Uterus (tissue), 4 donors: Measurements from ENCODE around the gene PTH1R. TPM values are rescaled to one million over a fixed set of nuclear protein-coding genes. Genes with fewer than 3 reads are reported as not detected.
A peak's percentile ranks its signal among the peaks of the same experiment; 100 is the strongest.

Experiments
- DNase-seq, 2 donors: peaks; one replicate each; pipeline ENCODE4 v3.0.0-alpha.2; 2019 to 2020
- H3K27ac ChIP-seq, 2 donors: fragments of 200-600 bp; sonication (generic); 1 replicate in 1 of 2; 2 replicates in 1 of 2; pipeline ENCODE4 v1.5.1; 2016 to 2018
- H3K27me3 ChIP-seq, 2 donors: fragments of 200-600 bp; sonication (generic); one replicate each; pipeline ENCODE4 v1.5.1; 2018 to 2019; ENCODE audit warnings: control low read depth in 1 of 2
- H3K36me3 ChIP-seq, 2 donors: fragments of 200-600 bp; sonication (generic); one replicate each; pipeline ENCODE4 v1.5.1; 2019; ENCODE audit warnings: control low read depth in 1 of 2
- H3K4me1 ChIP-seq, 2 donors: fragments of 200-600 bp; sonication (generic); one replicate each; pipeline ENCODE4 v1.5.1; 2018 to 2019; ENCODE audit warnings: control low read depth in 1 of 2
- H3K4me3 ChIP-seq, 2 donors: fragments of 200-600 bp; sonication (generic); 1 replicate in 1 of 2; 2 replicates in 1 of 2; pipeline ENCODE4 v1.5.1; 2018 to 2019; ENCODE audit warnings: mild to moderate bottlenecking in 1 of 2
- H3K9me3 ChIP-seq, 2 donors: fragments of 200-600 bp; sonication (generic); one replicate each; pipeline ENCODE4 v1.5.1; 2019; ENCODE audit warnings: control low read depth in 1 of 2
- POLR2A ChIP-seq, 2 donors: fragments of 450-650 bp; IDR thresholded peaks; one replicate each; pipeline ENCODE4 v1.6.1; 2016; ENCODE audit warnings: antibody characterized with exemption in 2 of 2, mild to moderate bottlenecking in 1 of 2, moderate library complexity in 1 of 2
- intact Hi-C: fragments of 100-400 bp; cut with DNase I; formaldehyde crosslinking; loops from one replicate; pipeline ENCODE4 v1.15.1; 2023; ENCODE audit warnings: low total_unique reads
- total RNA-seq, 4 donors: library from RNA; depleted of rRNA in 3 of 4; stranded (reverse); fragments of >200 nt in 3 of 4; gene quantifications; one replicate each; pipeline versions ENCODE4 v1.1.0 to v1.2.4, GENCODE V29; 2014 to 2023
- TF ChIP-seq, protein P1 (sequence below), 4 experiments: fragments of 200-600 bp in 2 of 4; fragments of 450-650 bp in 2 of 4; sonication (generic) in 2 of 4; IDR thresholded peaks; one replicate each; pipeline ENCODE4 v1.5.1; 2016 to 2019; ENCODE audit warnings: antibody characterized with exemption in 4 of 4, mild to moderate bottlenecking in 2 of 4, moderate library complexity in 1 of 4
- donor health status: DM: yes; HTN: yes; CAD: no.

Gene PTH1R
- total RNA-seq, 4 donors from 2014 or later = 0.51 to 29.9 (median 18.9) TPM

DNA sequence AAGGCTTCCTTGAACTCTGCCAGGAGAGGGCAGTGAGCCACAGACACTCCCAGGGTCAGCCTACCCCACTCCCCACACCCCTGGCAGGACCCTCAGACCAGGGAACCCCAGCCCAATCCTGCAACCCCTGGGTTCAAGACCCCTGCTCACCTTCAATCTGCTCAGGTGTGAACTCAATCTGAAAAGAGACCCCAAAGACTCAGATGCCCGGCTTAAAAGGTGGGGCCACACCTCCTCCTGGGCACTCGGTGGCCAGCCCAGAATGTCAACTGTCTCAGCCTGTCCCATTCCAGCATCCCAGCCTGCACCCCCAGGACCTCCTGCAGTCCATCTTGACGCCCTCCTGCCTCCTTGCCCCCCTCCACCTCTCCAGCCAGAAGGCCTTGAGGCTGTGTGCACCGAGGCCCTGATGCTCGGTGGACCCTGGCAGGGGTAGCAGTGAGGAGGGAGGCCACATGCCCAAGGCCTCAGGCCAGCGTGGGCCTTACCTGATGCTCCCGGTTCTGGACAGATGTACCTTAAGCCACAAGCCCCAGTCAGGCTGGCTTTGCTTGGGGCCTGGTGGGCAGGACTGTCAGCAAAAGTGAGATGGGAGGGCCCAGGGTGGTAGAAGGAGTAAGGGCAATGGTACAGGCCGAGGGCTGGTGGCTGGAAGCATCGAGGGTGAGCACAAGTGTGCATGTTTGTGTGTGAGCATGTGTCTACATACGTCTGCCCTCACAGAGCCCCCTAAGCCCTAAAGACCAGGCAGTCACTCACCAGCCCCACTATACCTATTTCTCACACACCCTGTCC lies 16.5 kb upstream of the PTH1R start:
- H3K36me3 ChIP-seq = no peaks in the 10 kb centered on the region
- intact Hi-C loops = no loop called here
- no peak overlapping the region for H3K27ac ChIP-seq
- peak; percentile 8 to 10 for DNase-seq
- no peaks in the 10 kb centered on the region for H3K27me3 ChIP-seq
- no peaks in the 10 kb centered on the region for H3K4me1 ChIP-seq
- no peaks in the 10 kb centered on the region for H3K9me3 ChIP-seq
- TF ChIP-seq, protein P1, sequence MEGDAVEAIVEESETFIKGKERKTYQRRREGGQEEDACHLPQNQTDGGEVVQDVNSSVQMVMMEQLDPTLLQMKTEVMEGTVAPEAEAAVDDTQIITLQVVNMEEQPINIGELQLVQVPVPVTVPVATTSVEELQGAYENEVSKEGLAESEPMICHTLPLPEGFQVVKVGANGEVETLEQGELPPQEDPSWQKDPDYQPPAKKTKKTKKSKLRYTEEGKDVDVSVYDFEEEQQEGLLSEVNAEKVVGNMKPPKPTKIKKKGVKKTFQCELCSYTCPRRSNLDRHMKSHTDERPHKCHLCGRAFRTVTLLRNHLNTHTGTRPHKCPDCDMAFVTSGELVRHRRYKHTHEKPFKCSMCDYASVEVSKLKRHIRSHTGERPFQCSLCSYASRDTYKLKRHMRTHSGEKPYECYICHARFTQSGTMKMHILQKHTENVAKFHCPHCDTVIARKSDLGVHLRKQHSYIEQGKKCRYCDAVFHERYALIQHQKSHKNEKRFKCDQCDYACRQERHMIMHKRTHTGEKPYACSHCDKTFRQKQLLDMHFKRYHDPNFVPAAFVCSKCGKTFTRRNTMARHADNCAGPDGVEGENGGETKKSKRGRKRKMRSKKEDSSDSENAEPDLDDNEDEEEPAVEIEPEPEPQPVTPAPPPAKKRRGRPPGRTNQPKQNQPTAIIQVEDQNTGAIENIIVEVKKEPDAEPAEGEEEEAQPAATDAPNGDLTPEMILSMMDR (IDR thresholded peaks at IDR 0.05) = no peak
- no peak for TF ChIP-seq POLR2A (IDR thresholded peaks at IDR 0.05)
- H3K4me3 ChIP-seq = no peak overlapping the region

DNA sequence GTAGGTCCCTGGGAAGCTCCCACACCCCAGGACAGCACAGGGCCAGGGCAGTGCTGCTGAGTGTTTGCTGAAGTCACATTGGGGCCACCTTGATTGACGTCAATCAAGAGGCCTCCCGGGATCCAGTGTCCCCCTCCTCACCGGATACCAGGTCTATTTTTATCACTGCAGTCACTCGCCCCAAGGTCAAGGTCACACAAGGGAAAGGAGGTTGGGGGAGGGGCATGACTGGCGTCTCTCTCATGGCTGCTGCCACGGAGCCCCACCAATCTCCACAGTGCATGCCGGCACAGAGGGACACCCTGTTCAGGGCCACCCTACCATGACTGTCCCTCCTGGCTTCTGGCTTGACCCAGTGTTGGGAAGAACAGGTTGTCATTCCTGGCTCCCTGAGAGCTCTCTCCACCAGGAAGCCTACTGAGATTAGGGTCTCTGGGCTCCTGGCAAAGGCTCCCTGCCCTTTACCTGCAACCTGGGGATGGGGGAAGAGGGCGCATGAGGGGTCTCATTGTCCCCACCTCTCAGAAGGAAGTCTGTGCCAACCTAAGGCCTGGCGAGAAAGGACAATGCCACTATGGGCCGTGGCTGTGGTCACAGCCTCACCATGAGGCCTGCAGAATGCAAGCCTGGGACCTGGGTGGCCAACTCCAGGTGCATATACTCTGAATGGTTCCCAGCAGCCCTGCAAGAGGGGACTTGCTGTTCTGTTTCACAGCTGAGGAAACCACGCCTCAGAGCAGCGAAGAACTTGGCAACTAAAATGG lies 15.7 kb upstream of the PTH1R start:
- no peak for TF ChIP-seq POLR2A (IDR thresholded peaks at IDR 0.05)
- TF ChIP-seq, protein P1 (IDR thresholded peaks at IDR 0.05) = no peak
- Histone ChIP-seq H3K9me3 (no peaks in the 10 kb centered on the region), H3K4me1 (no peaks in the 10 kb centered on the region), H3K36me3 (no peaks in the 10 kb centered on the region), H3K27me3 (no peaks in the 10 kb centered on the region), H3K4me3 (no peak overlapping the region), H3K27ac (no peak overlapping the region)
- peak; percentile 12 to 13 for DNase-seq
- intact Hi-C loops = no loop called here

DNA sequence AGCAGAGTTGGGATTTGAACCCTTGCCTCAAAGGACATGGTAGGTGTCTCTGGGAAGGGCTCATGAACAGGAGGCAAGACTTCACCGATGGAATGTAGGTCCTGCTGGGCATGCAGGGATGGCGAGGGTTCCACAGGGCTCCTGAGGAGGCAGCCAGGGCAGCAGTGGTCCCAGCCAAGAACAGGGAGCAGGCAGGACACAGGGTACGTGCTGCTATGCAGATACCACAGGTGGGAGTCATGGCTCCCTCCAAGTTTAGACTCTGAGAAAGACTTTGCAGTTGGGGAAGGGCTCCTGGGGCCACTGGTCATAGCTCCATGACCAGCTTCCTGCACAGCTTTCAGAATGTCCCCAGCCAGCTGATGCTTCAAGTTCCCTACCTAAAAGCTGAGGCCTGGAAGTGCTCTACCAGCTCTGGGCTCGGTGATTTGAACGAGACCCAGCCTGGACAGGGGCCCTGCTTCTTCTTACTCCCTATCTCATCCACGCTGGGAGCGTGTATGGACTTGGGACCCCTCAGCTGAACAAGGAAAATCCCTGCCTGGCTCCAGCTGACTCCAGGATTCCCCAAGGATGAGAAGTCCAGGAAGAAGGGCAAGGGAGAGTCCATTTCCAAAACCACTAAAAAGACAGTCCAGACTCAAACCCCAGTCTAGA lies 15.0 kb upstream of the PTH1R start:
- intact Hi-C loops = no loop called here
- H3K36me3 ChIP-seq = no peaks in the 10 kb centered on the region
- H3K4me1 ChIP-seq = peaks cover 0 to 6% of the 10 kb centered on the region in 2 donors
- no peak overlapping the region for H3K4me3 ChIP-seq
- H3K9me3 ChIP-seq = no peaks in the 10 kb centered on the region
- DNase-seq = peak; percentile 8 to 12
- H3K27ac ChIP-seq = no peak overlapping the region
- TF ChIP-seq POLR2A (IDR thresholded peaks at IDR 0.05) = no peak
- no peaks in the 10 kb centered on the region for H3K27me3 ChIP-seq

DNA sequence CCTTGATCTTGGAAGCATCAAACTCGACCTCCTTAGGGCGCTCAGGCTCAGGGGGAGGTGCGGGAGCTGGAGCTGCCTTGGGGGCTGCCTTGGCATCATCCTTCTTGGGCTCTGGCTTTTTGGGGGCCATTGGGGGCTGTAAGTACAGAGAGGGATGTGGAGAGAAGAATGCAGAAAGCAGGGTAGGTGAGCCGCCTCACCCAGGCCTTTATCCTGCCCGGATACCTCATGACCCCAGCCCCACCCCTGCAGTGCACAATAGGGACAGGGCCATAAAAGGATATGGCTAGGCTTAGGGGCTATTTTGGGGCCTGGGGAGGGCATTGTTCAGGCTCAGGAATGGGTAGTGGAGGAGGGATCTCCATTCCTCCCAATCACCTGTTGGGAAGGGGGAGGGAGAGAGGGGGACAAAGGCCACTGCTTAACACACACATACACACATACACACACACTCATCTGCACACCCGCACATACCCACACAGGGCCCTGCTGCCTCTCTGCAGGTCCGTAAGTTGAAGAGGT lies 14.2 kb upstream of the PTH1R start, which contains the start of gene MYL3:
MYL3 (minus strand) TSS at position 184 of the 522 bp plus-strand sequence; CDS start at position 130, 54 bp downstream.
- Histone ChIP-seq H3K9me3 (no peaks in the 10 kb centered on the region), H3K4me3 (no peak within 1 kb of the TSS), H3K4me1 (peaks cover 5 to 15% of the 10 kb centered on the region in 2 donors), H3K36me3 (no peaks in the 10 kb centered on the region), H3K27me3 (no peaks in the 10 kb centered on the region), H3K27ac (no peak within 1 kb of the TSS)
- peak; percentile 6 to 7 for DNase-seq
- TF ChIP-seq, protein P1 (IDR thresholded peaks at IDR 0.05) = no peak
- TF ChIP-seq POLR2A (IDR thresholded peaks at IDR 0.05) = no peak
- intact Hi-C loops = no loop called here

DNA sequence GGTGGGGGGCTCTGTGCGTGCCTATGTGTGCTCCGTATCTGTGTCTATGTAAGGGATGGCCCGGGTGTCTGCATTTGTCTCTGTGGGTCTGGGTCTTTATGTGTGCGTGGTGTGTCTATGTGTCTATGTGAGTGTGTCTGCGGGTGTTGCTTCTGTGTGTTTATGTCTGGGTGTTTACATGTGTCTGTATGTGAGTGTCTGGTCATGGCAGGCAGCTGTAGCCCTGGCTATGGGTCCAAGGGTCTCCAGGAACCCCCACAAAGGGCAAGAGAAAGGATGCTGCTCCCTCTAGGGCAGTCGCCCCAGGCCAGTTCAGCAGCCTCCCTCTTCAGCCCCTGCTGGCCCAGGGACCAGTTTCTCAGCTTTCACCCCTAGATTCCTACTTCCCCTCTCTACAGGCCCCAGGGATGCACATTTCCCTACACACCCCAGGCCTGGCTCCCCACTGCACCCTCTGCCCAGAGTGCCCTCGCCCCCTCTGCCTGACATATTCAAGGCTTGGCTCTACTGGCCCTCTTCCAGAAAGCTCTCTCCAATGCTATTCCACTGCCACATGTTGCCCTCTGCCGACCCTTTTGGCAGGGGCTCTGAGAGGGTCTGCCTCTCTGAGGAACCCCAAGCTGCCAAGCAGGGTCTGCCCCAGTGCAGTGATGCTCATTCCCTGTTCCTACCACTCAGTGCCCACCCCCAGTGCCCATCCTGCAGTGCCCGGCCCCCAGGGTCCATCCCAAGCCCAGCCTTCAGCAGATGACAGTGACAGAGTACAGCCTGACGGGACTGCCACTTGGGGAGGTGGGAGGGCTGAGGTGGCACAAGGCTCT lies 13.2 kb upstream of the PTH1R start:
- H3K36me3 ChIP-seq = no peaks in the 10 kb centered on the region
- DNase-seq = no peak
- H3K9me3 ChIP-seq = no peaks in the 10 kb centered on the region
- TF ChIP-seq, protein P1 (IDR thresholded peaks at IDR 0.05) = no peak
- TF ChIP-seq POLR2A (IDR thresholded peaks at IDR 0.05) = no peak
- H3K4me1 ChIP-seq = peaks cover 5 to 18% of the 10 kb centered on the region in 2 donors
- intact Hi-C loops = no loop called here
- no peaks in the 10 kb centered on the region for H3K27me3 ChIP-seq
- H3K27ac ChIP-seq = no peak overlapping the region
- no peak overlapping the region for H3K4me3 ChIP-seq
